Ovary (tissue), 9 donors: Measurements from ENCODE around the gene THRB. TPM values are rescaled to one million over a fixed set of nuclear protein-coding genes. Genes with fewer than 3 reads are reported as not detected.

ENCODE experiments used
- DNase-seq, 5 donors: peaks; one replicate each; pipeline ENCODE4 v3.0.0-alpha.2; 2019 to 2020
- H3K27ac ChIP-seq, 2 donors: fragments of 200-600 bp; one replicate each; pipeline versions ENCODE4 v1.5.1 to v1.8.0; 2019 to 2022
- H3K27me3 ChIP-seq: fragments of 200-600 bp; one replicate; pipeline ENCODE4 v1.8.0; 2022
- H3K36me3 ChIP-seq: fragments of 200-600 bp; sonication (generic); one replicate; pipeline ENCODE4 v1.5.1; 2019
- H3K4me1 ChIP-seq: one replicate; pipeline ENCODE4 v1.8.1; 2013; ENCODE audit warnings: mild to moderate bottlenecking, moderate library complexity; ENCODE audit not compliant: insufficient read depth
- H3K4me3 ChIP-seq: fragments of 200-600 bp; sonication (generic); one replicate; pipeline ENCODE4 v1.5.1; 2017
- H3K9me3 ChIP-seq, 2 donors: fragments of 200-600 bp in 1 of 2; sonication (generic) in 1 of 2; one replicate each; pipeline versions ENCODE4 v1.5.1 to v1.8.1; 2013 to 2019; ENCODE audit warnings: mild to moderate bottlenecking in 1 of 2, moderate library complexity in 1 of 2
- EP300 ChIP-seq: sonication (generic); formaldehyde crosslinking; IDR thresholded peaks from one replicate; pipeline ENCODE4 v1.6.1; 2017; ENCODE audit warnings: antibody characterized with exemption
- POLR2A ChIP-seq: fragments of 450-650 bp; IDR thresholded peaks from one replicate; pipeline ENCODE4 v1.6.1; 2017; ENCODE audit warnings: antibody characterized with exemption, mild to moderate bottlenecking, moderate library complexity
- WGBS, 3 donors: extraction: QIAGEN DNeasy Blood & Tissue Kit in 1 of 3; methylation state at CpG; one replicate each; pipeline versions ENCODE4 v1.1.5 to v1.1.7; 2013 to 2017; 5-methylcytosine and 5-hydroxymethylcytosine counted together
- intact Hi-C, 4 donors: fragments of 100-400 bp; cut with DNase I; formaldehyde crosslinking; loops; one replicate each; pipeline versions ENCODE4 v1.11.0 to v1.15.1; 2022 to 2023
- polyA plus RNA-seq, 2 donors: library from polyadenylated mRNA; stranded (reverse); fragments of 200-250 nt in 1 of 2; fragments of 350-450 nt in 1 of 2; fragmentation: Illumina TruSeq in 1 of 2; extraction: RNeasy Lipid Tissue Mini Kit (QIAGEN cat#74804) in 1 of 2; gene quantifications; one replicate each; pipeline ENCODE4 v1.2.3, GENCODE V29; 2013 to 2014
- total RNA-seq, 7 donors: library from RNA; depleted of rRNA in 2 of 7; stranded (reverse); fragments of >200 nt in 2 of 7; fragmentation: NEBNext Ultra II Directional in 3 of 7; extraction: Animal tissue kit (Norgen Biotek cat#: 25700) in 3 of 7; gene quantifications; one replicate each; pipeline versions ENCODE4 v1.1.0 to v1.2.4, GENCODE V29; 2016 to 2023
- TF ChIP-seq, protein P1 (sequence below), 3 donors: fragments of 450-650 bp in 2 of 3; fragments of 200-600 bp in 1 of 3; IDR thresholded peaks; one replicate each; pipeline versions ENCODE4 v1.5.1 to v1.8.0; 2016 to 2022; ENCODE audit warnings: antibody characterized with exemption in 3 of 3, mild to moderate bottlenecking in 1 of 3
- donor health status: DM: no; HTN: no; CAD: no; lungs with moderate emphysema.
- donor health status: DM: no; HTN: no; CAD: no.
- donor health status: Bipolar disorder and iron deficiency.
- donor health status: DM: yes; HTN: yes; CAD: no.
- donor health status: DM: no; HTN: no; CAD: no.
- donor health status: DM: yes; HTN: yes; CAD: no.

The THRB gene
- total and polyA plus RNA-seq, 9 donors, result 0.91 to 6.5 (median 3.2) TPM

DNA sequence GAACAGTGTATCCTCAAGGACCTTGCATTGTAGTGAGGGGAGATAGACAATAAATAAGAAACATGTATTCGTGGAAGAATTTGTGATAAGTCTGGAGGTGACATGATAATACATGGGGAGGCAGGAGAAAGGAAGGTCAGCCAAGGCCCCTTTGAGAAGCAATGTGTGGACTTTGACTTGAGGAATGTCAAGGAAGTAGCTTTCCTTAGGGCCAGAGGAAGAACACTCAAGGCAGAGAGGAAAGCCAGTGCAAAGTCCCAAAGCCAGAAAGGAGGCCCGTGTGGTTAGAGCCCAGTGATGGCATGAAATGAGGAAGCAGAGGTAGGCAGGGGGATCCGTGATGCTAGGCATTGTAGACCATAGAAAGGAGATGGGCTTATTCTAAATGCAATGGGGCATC, 357.3 kb downstream of the THRB start:
- no peak for TF ChIP-seq EP300
- TF ChIP-seq POLR2A, result no peak
- TF ChIP-seq, protein P1, sequence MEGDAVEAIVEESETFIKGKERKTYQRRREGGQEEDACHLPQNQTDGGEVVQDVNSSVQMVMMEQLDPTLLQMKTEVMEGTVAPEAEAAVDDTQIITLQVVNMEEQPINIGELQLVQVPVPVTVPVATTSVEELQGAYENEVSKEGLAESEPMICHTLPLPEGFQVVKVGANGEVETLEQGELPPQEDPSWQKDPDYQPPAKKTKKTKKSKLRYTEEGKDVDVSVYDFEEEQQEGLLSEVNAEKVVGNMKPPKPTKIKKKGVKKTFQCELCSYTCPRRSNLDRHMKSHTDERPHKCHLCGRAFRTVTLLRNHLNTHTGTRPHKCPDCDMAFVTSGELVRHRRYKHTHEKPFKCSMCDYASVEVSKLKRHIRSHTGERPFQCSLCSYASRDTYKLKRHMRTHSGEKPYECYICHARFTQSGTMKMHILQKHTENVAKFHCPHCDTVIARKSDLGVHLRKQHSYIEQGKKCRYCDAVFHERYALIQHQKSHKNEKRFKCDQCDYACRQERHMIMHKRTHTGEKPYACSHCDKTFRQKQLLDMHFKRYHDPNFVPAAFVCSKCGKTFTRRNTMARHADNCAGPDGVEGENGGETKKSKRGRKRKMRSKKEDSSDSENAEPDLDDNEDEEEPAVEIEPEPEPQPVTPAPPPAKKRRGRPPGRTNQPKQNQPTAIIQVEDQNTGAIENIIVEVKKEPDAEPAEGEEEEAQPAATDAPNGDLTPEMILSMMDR (IDR thresholded peaks at IDR 0.05), result no peak
- intact Hi-C loops, result no loop called here
- H3K27ac ChIP-seq, result no peak overlapping the region
- no peak overlapping the region for H3K4me3 ChIP-seq
- no peak for DNase-seq
- no peaks in the 10 kb centered on the region for H3K4me1 ChIP-seq
- H3K27me3 ChIP-seq, result no peaks in the 10 kb centered on the region
- WGBS, 3 donors, result 79 to 88% (median 80%) methylated on average over 3 of the region's 3 CpGs
- H3K9me3 ChIP-seq, result no peaks in the 10 kb centered on the region
- no peaks in the 10 kb centered on the region for H3K36me3 ChIP-seq

DNA sequence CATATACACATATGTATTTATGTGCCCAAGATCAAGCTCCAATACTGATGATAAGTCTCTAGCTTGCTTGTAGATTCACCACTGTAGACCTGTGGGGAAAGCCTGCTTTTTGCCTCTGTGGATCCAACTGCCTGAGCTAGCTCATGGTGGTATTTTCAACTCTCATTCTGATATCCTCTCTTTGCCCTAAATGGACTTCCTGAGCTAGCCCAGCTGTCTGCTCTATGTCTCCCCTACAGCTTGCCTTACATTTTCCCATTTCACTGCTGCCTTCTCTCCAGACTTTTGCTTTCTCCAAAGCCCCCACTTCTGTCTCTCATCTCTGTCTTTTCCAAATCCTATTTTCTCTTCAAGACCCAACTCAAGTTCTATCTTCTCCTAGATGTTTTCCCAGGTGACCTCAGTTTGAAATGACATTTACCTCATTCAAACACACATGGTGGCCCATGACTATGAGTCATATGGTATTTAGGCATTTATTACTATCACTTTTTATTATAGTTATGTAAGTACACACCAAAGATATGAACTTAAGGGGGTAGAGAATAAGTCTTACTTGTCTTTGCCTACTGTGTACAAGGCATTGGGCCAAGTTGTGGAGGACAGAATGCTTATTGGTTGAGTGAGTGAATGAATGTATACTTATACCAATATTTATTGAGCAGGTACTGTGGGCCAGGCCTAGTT, 357.9 kb downstream of the THRB start:
- no peaks in the 10 kb centered on the region for H3K36me3 ChIP-seq
- H3K27me3 ChIP-seq, result no peaks in the 10 kb centered on the region
- H3K4me1 ChIP-seq, result no peaks in the 10 kb centered on the region
- intact Hi-C loops, result no loop called here
- DNase-seq, result no peak
- no peak for TF ChIP-seq EP300
- TF ChIP-seq, protein P1 (IDR thresholded peaks at IDR 0.05), result no peak
- no peak for TF ChIP-seq POLR2A
- H3K4me3 ChIP-seq, result no peak overlapping the region
- H3K9me3 ChIP-seq, result no peaks in the 10 kb centered on the region
- H3K27ac ChIP-seq, result no peak overlapping the region

DNA sequence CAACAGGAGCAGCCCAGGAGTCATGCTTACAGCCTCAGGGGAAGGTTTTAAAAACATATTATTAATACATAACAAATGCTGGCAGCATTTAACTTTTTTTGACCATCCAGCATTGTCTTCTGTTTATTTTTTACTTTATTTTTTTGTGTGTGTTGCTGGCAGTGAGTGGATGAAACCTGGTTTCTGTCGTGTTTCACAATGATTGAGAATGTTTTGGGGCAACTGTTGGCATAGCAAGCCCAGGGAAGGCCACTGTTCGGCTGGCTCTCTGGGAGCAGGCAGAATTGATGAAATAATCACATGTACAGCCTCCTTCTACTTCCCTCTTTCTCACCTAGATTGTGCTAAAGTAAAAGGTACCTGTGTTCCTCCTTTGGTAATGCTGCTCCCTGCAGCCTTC, 359.4 kb downstream of the THRB start:
- intact Hi-C loops, result no loop called here
- Histone ChIP-seq H3K4me1 (no peaks in the 10 kb centered on the region), H3K9me3 (no peaks in the 10 kb centered on the region), H3K27ac (no peak overlapping the region), H3K36me3 (no peaks in the 10 kb centered on the region), H3K4me3 (no peak overlapping the region), H3K27me3 (no peaks in the 10 kb centered on the region)
- TF ChIP-seq EP300 (no peak), POLR2A (no peak)
- TF ChIP-seq, protein P1 (IDR thresholded peaks at IDR 0.05), result no peak
- 57 to 60% (median 60%) methylated on average over 2 of the region's 2 CpGs for WGBS, 3 donors
- no peak for DNase-seq

DNA sequence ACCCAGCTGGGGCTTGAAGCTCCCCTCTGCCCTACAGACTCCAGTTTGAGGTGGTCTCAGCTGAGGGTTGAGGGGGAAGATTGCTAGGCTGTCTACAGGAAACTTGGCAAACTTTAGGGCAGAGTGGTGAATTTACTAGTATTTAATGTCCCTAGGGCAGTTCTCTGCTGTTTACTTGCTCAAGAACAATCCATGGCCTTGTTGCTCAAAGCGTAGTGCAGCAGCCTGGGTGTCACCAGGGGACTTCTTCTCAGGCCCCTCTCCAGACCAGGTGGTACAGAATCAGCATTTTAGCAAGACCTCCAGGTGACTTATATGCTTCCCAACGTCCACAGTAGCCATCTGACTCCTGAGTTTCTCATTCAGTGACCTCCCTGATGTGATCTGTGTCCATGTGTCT, 360.7 kb downstream of the THRB start:
- Histone ChIP-seq H3K4me1 (no peaks in the 10 kb centered on the region), H3K27ac (no peak overlapping the region), H3K9me3 (no peaks in the 10 kb centered on the region), H3K36me3 (no peaks in the 10 kb centered on the region), H3K4me3 (no peak overlapping the region), H3K27me3 (no peaks in the 10 kb centered on the region)
- TF ChIP-seq EP300 (no peak), POLR2A (no peak)
- TF ChIP-seq, protein P1 (IDR thresholded peaks at IDR 0.05), result no peak
- 83 to 94% (median 89%) methylated on average over 2 of the region's 2 CpGs for WGBS, 3 donors
- DNase-seq, result no peak
- intact Hi-C loops, result no loop called here
